NOMO-1 (cell line): ENCODE data around the gene RAD51C.
"Not testable (repeated sequence)": the region's sequence is repeated elsewhere in the genome, so short reads cannot be mapped to it uniquely, and the experiment has no call there.

Experiments
- DNase-seq, 2 experiments: peaks; one replicate each; lab custom pipeline; 2025; ENCODE audit not compliant: unreplicated experiment in 2 of 2; lab: John Stamatoyannopoulos, UW

Gene RAD51C

DNA sequence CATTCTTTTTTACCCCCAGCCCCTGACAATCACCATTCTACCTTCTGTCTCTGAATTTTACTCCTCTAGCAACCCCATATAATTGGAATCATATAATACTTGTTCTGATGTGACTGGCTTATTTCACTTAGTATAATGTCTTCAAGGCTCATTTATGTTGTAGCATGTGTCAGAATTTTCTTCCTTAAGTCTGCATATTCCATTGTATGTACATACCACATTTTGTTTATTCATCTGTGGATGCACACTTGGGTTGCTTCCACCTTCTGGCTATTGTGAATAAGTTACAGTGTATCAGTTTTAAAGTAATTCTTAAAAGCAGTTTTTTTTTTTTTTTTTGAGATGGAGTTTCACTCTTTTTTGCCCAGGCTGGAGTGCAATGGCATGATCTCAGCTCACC lies 38.5 kb downstream of the RAD51C start:
- DNase-seq = no peak

- DNase-seq = no peak
Observed at GRCh38 chr17:58734040-58734439, 41.6 kb downstream of the RAD51C start.

GRCh38 chr17:58734811-58735210 lies 42.4 kb downstream of the RAD51C start:
- DNase-seq = no peak

DNA sequence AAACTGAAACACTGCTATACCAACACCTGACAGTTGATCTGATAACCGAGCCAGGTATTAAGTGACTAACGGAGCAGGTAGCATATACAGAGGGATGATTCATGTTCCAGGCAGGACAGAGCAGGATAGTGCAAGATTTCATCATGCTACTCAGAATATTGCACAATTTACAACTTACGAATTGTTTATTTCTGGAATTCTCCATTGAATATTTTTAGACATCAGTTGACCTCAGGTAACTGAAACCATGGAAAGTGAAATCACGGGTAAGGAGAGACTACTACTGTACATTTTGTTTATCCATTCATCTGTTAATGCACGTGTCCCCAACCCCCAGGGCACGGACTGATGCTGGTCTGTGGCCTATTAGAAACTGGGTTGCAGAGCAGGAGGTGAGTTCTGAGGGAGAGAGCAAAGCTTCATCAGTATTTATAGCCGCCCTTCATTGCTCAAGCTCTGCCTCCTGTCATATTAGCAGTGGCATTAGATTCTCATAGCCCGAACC lies 48.8 kb downstream of the RAD51C start:
- DNase-seq = no peak

GRCh38 chr17:58747674-58748073 lies 55.3 kb downstream of the RAD51C start:
- no peak for DNase-seq

GRCh38 chr17:58749627-58750026 lies 57.2 kb downstream of the RAD51C start:
- not testable (repeated sequence) for DNase-seq

- no peak for DNase-seq
Observed at GRCh38 chr17:58753026-58753425, 60.6 kb downstream of the RAD51C start.

- no peak for DNase-seq
Observed at GRCh38 chr17:58755269-58755576, 62.8 kb downstream of the RAD51C start.

DNA sequence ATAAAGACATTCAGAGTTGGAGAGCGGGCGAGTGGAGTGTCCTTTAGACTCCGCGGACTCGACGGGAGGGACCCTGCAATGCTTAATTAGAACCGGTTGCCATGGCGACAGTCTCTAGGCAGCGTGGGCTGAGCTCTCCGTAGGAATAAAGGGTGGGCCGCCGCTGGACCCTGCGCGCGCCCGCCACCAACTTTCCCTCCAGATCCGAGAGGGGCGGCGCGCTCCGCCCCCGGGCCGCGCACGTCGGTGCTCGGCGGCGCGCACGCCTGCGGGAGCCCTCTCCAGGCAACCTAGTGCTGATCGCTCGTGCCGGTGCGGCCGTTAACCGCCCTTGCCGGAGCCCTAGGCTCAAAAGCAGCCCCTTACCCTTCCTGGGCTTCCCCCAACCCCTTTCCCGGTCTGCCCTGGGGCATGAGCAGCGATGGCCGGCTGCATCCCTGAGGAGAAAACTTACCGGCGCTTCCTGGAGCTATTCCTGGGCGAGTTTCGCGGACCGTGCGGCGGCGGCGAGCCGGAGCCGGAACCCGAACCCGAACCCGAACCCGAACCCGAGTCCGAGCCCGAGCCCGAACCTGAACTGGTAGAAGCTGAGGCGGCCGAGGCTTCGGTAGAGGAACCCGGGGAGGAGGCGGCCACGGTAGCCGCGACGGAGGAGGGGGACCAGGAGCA lies 63.3 kb downstream of the RAD51C start, which contains the start of gene PPM1E:
Gene PPM1E, plus strand, starts transcription at position 278 of the 669 bp plus-strand sequence.
- DNase-seq = peak; percentile 53 to 54

- DNase-seq = no peak
Observed at GRCh38 chr17:58756246-58757161, 64.1 kb downstream of the RAD51C start.

- no peak for DNase-seq
Observed at GRCh38 chr17:58757162-58757613, 64.8 kb downstream of the RAD51C start.

DNA sequence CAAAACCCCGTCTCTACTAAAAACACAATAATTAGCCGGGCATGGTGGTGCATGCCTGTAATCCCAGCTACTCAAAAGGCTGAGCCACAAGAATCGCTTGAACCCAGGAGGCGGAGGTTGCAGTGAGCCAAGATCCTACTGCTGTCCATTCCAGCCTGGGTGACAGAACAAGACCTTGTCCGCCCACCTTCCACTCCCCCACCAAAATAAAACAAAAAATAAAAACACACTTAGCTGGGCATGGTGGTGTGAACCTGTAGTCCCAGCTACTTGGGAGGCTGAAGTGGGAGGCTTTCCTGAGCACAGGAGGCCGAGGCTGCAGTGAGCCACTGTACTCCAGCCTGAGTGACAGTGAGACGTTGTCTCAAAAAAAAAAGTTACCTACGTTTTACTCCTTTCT lies 66.5 kb downstream of the RAD51C start:
- no peak for DNase-seq

DNA sequence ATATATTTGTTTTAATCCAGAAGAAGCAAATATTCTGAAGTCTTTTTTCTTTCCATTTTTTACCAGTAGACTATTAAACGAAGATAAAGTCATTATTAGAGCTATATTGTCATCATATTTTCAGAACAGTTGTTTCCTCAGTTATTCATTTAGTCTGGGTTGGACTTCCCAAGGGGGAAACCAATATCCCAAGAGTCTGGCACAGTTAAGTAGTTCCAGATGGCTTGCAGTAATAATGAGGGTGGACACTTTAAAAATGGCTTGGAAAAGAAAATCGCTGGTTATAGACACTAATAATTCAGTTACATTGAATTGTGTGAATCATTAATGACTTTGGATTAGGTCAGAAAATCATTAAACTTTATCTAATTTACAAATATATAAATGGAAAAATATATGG lies 67.1 kb downstream of the RAD51C start:
- no peak for DNase-seq

- DNase-seq = peak; percentile 1 to 24
Observed at GRCh38 chr17:58760248-58760647, 67.8 kb downstream of the RAD51C start.

DNA sequence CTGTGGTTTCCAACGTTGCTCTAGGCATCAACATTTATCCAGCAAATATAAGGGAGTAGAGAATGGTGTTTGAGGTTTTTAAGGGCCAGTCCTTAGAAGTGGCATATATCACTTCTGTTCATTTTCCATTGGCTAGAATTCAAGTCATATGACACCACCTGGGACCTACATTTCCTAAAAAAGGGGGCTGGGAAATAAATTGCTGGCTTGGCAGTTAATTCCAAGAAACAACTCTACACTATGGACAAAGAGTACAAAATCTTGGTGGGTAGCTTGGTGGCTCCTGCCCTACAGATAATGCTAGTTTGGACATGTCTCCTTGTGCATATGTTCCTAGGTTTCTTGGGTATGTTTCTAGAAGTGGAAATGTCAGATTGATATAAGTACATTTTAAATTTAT lies 70.9 kb downstream of the RAD51C start:
- DNase-seq = no peak

GRCh38 chr17:58764373-58764772 lies 72.0 kb downstream of the RAD51C start:
- DNase-seq = no peak

GRCh38 chr17:58778482-58778881 lies 86.1 kb downstream of the RAD51C start:
- not testable (repeated sequence) for DNase-seq

GRCh38 chr17:58779446-58779845 lies 87.0 kb downstream of the RAD51C start:
- no peak for DNase-seq

GRCh38 chr17:58783380-58783779 lies 91.0 kb downstream of the RAD51C start:
- DNase-seq = no peak

DNA sequence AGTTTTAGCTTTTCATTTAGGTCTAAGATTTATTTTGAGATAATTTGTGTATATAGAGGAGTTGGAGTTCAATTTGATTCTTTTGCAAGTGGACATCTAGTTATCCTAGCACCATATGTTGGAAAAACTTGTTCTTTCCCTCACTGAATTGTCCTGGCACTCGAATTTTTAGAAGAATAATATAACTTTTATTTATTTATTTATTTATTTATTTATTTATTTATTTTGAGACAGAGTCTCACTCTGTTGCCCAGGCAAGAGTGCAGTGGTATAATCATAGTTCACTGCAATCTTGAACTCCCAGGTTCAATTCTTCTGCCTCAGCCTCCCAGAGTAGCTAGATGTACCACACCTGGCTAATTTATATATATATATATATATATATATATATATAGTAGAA lies 92.7 kb downstream of the RAD51C start:
- no peak for DNase-seq
